HepG2 (cell line): ENCODE results near the gene STYK1. TPM values are rescaled to one million over a fixed set of nuclear protein-coding genes. Genes with fewer than 3 reads are reported as not detected.

Experiments
- BHLHE40 ChIP-seq: IDR thresholded peaks from 2 replicates; pipeline ENCODE4 v1.6.1; 2011; ENCODE audit warnings: low read length, improper control_type of control experiment
- BORCS8-MEF2B ChIP-seq: sonication (generic); formaldehyde crosslinking; IDR thresholded peaks from 2 replicates; pipeline ENCODE4 v1.8.0; 2022; ENCODE audit warnings: mild to moderate bottlenecking, missing genetic modification reagents
- CREB1 ChIP-seq, 2 experiments: fragments of 450-650 bp in 1 of 2; IDR thresholded peaks; 2 replicates each; pipeline ENCODE4 v1.6.1; 2016 to 2017; ENCODE audit warnings: control low read depth in 1 of 2, mild to moderate bottlenecking in 1 of 2, missing compliant biosample characterization in 1 of 2, missing genetic modification characterization in 1 of 2
- NFKB2 ChIP-seq: sonication (generic); formaldehyde crosslinking; IDR thresholded peaks from 2 replicates; pipeline ENCODE4 v1.4.0; 2020; ENCODE audit warnings: missing genetic modification reagents, borderline replicate concordance
- NFYC ChIP-seq: IDR thresholded peaks from 2 replicates; pipeline ENCODE4 v1.6.1; 2016; ENCODE audit warnings: missing genetic modification reagents, missing compliant biosample characterization
- RAD21 ChIP-seq: fragments of 450-650 bp; formaldehyde crosslinking; IDR thresholded peaks from 2 replicates; pipeline ENCODE4 v1.5.0; 2020; ENCODE audit warnings: mild to moderate bottlenecking
- RXRB ChIP-seq: IDR thresholded peaks from 2 replicates; pipeline ENCODE4 v1.6.1; 2016; ENCODE audit warnings: borderline replicate concordance, missing genetic modification reagents, missing compliant biosample characterization
- ZBTB21 ChIP-seq: sonication (generic); formaldehyde crosslinking; IDR thresholded peaks from 2 replicates; pipeline ENCODE4 v1.4.0; 2020; ENCODE audit warnings: missing genetic modification reagents
- ZSCAN30 ChIP-seq: sonication (generic); formaldehyde crosslinking; IDR thresholded peaks from 2 replicates; pipeline ENCODE4 v1.5.0; 2020; ENCODE audit warnings: mild to moderate bottlenecking, missing genetic modification reagents
- polyA plus RNA-seq, 8 experiments: library from polyadenylated mRNA; depleted of rRNA in 3 of 8; stranded (reverse) in 7 of 8; unstranded in 1 of 8; fragments of >200 nt; fragmentation: Illumina TruSeq in 4 of 8; extraction: Trizol in 4 of 8; gene quantifications; 2 replicates each; pipeline versions ENCODE4 v1.2.1 to v1.2.3, GENCODE V29; 2011 to 2016; ENCODE audit warnings: low read depth in 4 of 8, missing spikeins in 1 of 8, mixed read lengths in 1 of 8; ENCODE audit not compliant: insufficient read depth in 1 of 8
- total RNA-seq, 5 experiments: library from RNA; depleted of rRNA; stranded (reverse); fragments of >200 nt; fragmentation: Illumina TruSeq; extraction: Trizol; gene quantifications; 2 replicates each; pipeline ENCODE4 v1.2.3, GENCODE V29; 2016; ENCODE audit warnings: low read depth in 1 of 5
- TF ChIP-seq, protein P1 (sequence below): IDR thresholded peaks from 2 replicates; pipeline ENCODE4 v1.6.1; 2012; ENCODE audit warnings: inconsistent platforms
- TF ChIP-seq, protein P2 (sequence below): sonication (generic); formaldehyde crosslinking; IDR thresholded peaks from 2 replicates; pipeline ENCODE4 v1.4.0; 2020; ENCODE audit warnings: low read depth, mild to moderate bottlenecking, missing genetic modification reagents
- TF ChIP-seq, protein P3 (sequence below): IDR thresholded peaks from 2 replicates; pipeline ENCODE4 v1.6.1; 2016; ENCODE audit warnings: missing biosample characterization, missing genetic modification reagents, low read depth
- TF ChIP-seq, protein P4 (sequence below), 2 experiments: sonication (generic) in 1 of 2; formaldehyde crosslinking in 1 of 2; IDR thresholded peaks; 2 replicates each; pipeline versions ENCODE4 v1.5.1 to v1.6.1; 2011 to 2020; ENCODE audit warnings: borderline replicate concordance in 1 of 2, low read depth in 1 of 2, low read length in 1 of 2, mild to moderate bottlenecking in 1 of 2, missing genetic modification reagents in 1 of 2, moderate library complexity in 1 of 2
- TF ChIP-seq, protein P5 (sequence below): IDR thresholded peaks from 2 replicates; pipeline ENCODE4 v1.6.1; 2012; ENCODE audit warnings: low read depth, low read length, improper control_type of control experiment
- TF ChIP-seq, protein P6 (sequence below): sonication (generic); formaldehyde crosslinking; IDR thresholded peaks from 2 replicates; pipeline ENCODE4 v1.8.0; 2022; ENCODE audit warnings: mild to moderate bottlenecking, missing genetic modification reagents, moderate library complexity
- TF ChIP-seq, protein P7 (sequence below): sonication (generic); formaldehyde crosslinking; IDR thresholded peaks from 2 replicates; pipeline ENCODE4 v1.8.1; 2023; ENCODE audit warnings: mild to moderate bottlenecking, moderate library complexity, missing genetic modification reagents
- TF ChIP-seq, protein P8 (sequence below): sonication (generic); formaldehyde crosslinking; IDR thresholded peaks from 2 replicates; pipeline ENCODE4 v1.8.1; 2023; ENCODE audit warnings: missing genetic modification reagents, mild to moderate bottlenecking, borderline replicate concordance

STYK1 gene
- total and polyA plus RNA-seq, 2 of the 13 experiments (the other 11 are each of a cell fraction or from before 2014, with no cell fraction given) = not detected

DNA sequence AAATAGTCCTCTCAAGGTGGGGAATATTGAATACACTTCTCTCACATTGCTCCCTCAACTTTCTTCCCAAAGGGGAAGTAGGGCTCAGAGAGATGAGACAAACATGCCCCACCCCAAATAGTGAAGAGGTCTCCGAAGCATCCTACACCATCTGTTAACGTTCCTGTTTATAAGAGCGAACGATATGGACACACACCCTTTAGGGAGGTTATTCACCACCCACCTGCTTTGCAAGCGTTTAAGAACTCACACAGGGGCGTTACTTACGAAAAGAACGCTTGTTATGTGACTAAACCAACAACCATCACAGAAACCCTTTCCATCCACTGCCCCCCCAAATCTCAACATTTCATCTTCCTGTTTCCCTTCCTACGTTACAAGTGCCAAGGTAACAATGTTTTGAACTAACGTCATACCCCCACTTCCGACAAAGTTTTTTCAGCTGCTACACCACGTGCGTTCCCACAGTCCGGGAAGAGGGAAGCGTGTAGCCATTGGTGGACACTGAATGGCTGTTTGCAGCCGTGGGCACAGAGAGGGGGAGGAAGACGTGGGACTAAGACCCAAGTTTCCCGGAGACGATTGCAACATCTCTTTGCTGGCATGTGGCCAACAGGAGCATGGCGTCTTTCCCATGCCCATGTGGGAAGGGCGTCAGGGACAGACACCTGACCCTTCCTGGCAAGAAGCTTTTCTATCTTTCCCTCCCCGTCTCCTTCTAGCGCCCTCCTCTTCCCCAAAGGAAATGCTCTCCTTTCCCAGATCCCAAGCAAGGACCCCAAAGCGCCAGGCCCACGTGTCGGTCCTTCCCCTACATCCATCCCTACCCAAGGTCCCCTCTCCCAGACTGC, 48.0 kb upstream of the STYK1 start (continued):
- TF ChIP-seq NFKB2 (CRISPR knock-in tag) (0 out of 2 replicates have a peak, but pooled peaks have one; percentile 25), NFYC (CRISPR knock-in tag) (peak; percentile 54), RXRB (CRISPR knock-in tag) (0 out of 2 replicates have a peak, but pooled peaks have one; percentile 8), ZSCAN30 (no peak), BORCS8-MEF2B (CRISPR knock-in tag) (0 out of 2 replicates have a peak, but pooled peaks have one; percentile 59), ZBTB21 (CRISPR knock-in tag) (peak; percentile 97), RAD21 (CRISPR knock-in tag) (no peak), BHLHE40 (peak; percentile 66; the same call in 1 of the 2 replicates), CREB1 (IDR thresholded peaks at IDR 0.05) (peak; percentile 78), CREB1 (CRISPR knock-in tag; IDR thresholded peaks at IDR 0.05) (peak; percentile 93)
- TF ChIP-seq, protein P1, sequence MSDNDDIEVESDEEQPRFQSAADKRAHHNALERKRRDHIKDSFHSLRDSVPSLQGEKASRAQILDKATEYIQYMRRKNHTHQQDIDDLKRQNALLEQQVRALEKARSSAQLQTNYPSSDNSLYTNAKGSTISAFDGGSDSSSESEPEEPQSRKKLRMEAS = peak; percentile 98
- TF ChIP-seq, protein P2, sequence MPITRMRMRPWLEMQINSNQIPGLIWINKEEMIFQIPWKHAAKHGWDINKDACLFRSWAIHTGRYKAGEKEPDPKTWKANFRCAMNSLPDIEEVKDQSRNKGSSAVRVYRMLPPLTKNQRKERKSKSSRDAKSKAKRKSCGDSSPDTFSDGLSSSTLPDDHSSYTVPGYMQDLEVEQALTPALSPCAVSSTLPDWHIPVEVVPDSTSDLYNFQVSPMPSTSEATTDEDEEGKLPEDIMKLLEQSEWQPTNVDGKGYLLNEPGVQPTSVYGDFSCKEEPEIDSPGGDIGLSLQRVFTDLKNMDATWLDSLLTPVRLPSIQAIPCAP (CRISPR knock-in tag) = no peak
- TF ChIP-seq, protein P3, sequence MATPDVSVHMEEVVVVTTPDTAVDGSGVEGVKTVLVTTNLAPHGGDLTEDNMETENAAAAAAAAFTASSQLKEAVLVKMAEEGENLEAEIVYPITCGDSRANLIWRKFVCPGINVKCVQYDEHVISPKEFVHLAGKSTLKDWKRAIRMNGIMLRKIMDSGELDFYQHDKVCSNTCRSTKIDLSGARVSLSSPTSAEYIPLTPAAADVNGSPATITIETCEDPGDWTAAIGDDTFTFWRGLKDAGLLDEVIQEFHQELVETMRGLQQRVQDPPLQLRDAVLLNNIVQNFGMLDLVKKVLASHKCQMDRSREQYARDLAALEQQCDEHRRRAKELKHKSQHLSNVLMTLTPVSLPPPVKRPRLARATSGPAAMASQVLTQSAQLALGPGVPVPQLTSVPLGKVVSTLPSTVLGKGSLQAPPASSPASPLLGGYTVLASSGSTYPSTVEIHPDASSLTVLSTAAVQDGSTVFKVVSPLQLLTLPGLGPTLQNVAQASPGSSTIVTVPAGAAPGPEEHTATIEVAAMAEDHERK (CRISPR knock-in tag) = no peak
- TF ChIP-seq, protein P4, sequence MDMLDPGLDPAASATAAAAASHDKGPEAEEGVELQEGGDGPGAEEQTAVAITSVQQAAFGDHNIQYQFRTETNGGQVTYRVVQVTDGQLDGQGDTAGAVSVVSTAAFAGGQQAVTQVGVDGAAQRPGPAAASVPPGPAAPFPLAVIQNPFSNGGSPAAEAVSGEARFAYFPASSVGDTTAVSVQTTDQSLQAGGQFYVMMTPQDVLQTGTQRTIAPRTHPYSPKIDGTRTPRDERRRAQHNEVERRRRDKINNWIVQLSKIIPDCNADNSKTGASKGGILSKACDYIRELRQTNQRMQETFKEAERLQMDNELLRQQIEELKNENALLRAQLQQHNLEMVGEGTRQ (IDR thresholded peaks at IDR 0.05; ENCODE audit: low read depth, low read length) = no peak
- TF ChIP-seq, protein P4 (CRISPR knock-in tag; IDR thresholded peaks at IDR 0.05; ENCODE audit: borderline replicate concordance) = no peak; the same call in 1 of the 2 replicates
- TF ChIP-seq, protein P5, sequence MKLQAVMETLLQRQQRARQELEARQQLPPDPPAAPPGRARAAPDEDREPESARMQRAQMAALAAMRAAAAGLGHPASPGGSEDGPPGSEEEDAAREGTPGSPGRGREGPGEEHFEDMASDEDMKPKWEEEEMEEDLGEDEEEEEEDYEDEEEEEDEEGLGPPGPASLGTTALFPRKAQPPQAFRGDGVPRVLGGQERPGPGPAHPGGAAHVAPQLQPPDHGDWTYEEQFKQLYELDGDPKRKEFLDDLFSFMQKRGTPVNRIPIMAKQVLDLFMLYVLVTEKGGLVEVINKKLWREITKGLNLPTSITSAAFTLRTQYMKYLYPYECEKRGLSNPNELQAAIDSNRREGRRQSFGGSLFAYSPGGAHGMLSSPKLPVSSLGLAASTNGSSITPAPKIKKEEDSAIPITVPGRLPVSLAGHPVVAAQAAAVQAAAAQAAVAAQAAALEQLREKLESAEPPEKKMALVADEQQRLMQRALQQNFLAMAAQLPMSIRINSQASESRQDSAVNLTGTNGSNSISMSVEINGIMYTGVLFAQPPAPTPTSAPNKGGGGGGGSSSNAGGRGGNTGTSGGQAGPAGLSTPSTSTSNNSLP = no peak
- TF ChIP-seq, protein P6, sequence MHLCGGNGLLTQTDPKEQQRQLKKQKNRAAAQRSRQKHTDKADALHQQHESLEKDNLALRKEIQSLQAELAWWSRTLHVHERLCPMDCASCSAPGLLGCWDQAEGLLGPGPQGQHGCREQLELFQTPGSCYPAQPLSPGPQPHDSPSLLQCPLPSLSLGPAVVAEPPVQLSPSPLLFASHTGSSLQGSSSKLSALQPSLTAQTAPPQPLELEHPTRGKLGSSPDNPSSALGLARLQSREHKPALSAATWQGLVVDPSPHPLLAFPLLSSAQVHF = peak; percentile 72; the same call in 1 of the 2 replicates
- TF ChIP-seq, protein P7, sequence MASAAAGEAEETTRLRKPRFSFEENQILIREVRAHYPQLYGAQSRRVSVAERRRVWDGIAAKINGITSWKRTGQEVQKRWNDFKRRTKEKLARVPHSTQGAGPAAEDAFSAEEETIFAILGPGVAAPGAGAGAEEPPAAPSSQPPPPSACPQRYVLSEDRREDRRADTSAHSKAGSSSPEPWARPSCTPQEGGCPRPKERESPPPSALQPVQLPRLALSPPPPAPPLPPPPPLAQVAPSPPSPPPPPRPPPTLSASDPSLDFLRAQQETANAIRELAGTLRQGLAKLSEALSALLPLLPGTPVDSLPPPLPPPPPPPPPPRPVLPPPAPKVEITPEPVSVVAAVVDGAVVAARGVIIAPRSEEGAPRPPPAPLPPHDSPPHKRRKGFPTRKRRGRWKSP (CRISPR knock-in tag) = peak; percentile 76; the same call in 1 of the 2 replicates
- TF ChIP-seq, protein P8, sequence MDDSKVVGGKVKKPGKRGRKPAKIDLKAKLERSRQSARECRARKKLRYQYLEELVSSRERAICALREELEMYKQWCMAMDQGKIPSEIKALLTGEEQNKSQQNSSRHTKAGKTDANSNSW = no peak; the same call in 1 of the 2 replicates
